Thyroid gland (tissue), 4 donors: ENCODE measurements around the gene ALDH9A1.

Experiments
- CTCF ChIP-seq, 6 experiments: fragments of 200-600 bp in 3 of 6; fragments of 450-650 bp in 3 of 6; sonication (generic) in 3 of 6; IDR thresholded peaks; one replicate each; pipeline ENCODE4 v1.5.1; 2016 to 2019; ENCODE audit warnings: antibody characterized with exemption in 6 of 6, mild to moderate bottlenecking in 2 of 6, inconsistent platforms in 1 of 6, moderate library complexity in 1 of 6
- POLR2A ChIP-seq, 2 donors: fragments of 450-650 bp; IDR thresholded peaks; one replicate each; pipeline ENCODE4 v1.6.1; 2017; ENCODE audit warnings: antibody characterized with exemption in 2 of 2, mild to moderate bottlenecking in 2 of 2, moderate library complexity in 1 of 2

GRCh38 chr1:165742194-165742593 is 43.8 kb upstream of the ALDH9A1 start:
- TF ChIP-seq CTCF (IDR thresholded peaks at IDR 0.05) (no peak), POLR2A (IDR thresholded peaks at IDR 0.05) (no peak)
